GM18511 (cell line): Measurements from ENCODE around the gene NBDY.
"Not testable (repeated sequence)": the region's sequence is repeated elsewhere in the genome, so short reads cannot be mapped to it uniquely, and the experiment has no call there.

Experiments
- ATAC-seq: cut with Tn5 transposase; IDR thresholded peaks from one replicate; pipeline ENCODE4 v1.9.1; 2021; ENCODE audit warnings: mild to moderate bottlenecking, moderate library complexity; ENCODE audit not compliant: unreplicated experiment

Gene NBDY

GRCh38 chrX:56729152-56729850, at the start of gene NBDY:
Gene NBDY, plus strand, starts transcription at chrX:56729243. Its CDS starts 111 bp downstream, at chrX:56729354.
- ATAC-seq = peak; percentile 78

- not testable (repeated sequence) for ATAC-seq
Observed at GRCh38 chrX:56704530-56704929, 24.5 kb upstream of the NBDY start.

- peak; percentile 28 for ATAC-seq
Observed at GRCh38 chrX:56726605-56727004, 2.4 kb upstream of the NBDY start.

- no peak for ATAC-seq
Observed at GRCh38 chrX:56727531-56727930, 1.5 kb upstream of the NBDY start.

- ATAC-seq = peak; percentile 44
Observed at GRCh38 chrX:56728321-56728720, 722 bp upstream of the NBDY start.

GRCh38 chrX:56728752-56729151, 291 bp upstream of the NBDY start:
- peak; percentile 66 for ATAC-seq

GRCh38 chrX:56733459-56734046, 4.5 kb downstream of the NBDY start:
- ATAC-seq = peak; percentile 39

GRCh38 chrX:56736219-56736618, 7.2 kb downstream of the NBDY start:
- no peak for ATAC-seq

GRCh38 chrX:56738670-56739069, 9.6 kb downstream of the NBDY start:
- no peak for ATAC-seq

GRCh38 chrX:56744996-56745395, 16.0 kb downstream of the NBDY start:
- ATAC-seq = no peak

GRCh38 chrX:56746996-56747395, 18.0 kb downstream of the NBDY start:
- no peak for ATAC-seq

GRCh38 chrX:56751071-56751470, 22.0 kb downstream of the NBDY start:
- no peak for ATAC-seq

- peak; percentile 65 for ATAC-seq
Observed at GRCh38 chrX:56757327-56757726, 28.3 kb downstream of the NBDY start.

GRCh38 chrX:56758456-56758855, 29.4 kb downstream of the NBDY start:
- no peak for ATAC-seq

- no peak for ATAC-seq
Observed at GRCh38 chrX:56759736-56760409, 30.8 kb downstream of the NBDY start.

GRCh38 chrX:56760410-56761124, 31.5 kb downstream of the NBDY start:
- not testable (repeated sequence) for ATAC-seq

- no peak for ATAC-seq
Observed at GRCh38 chrX:56761167-56761566, 32.1 kb downstream of the NBDY start.

- peak; percentile 14 for ATAC-seq
Observed at GRCh38 chrX:56762220-56762619, 33.2 kb downstream of the NBDY start.

- no peak for ATAC-seq
Observed at GRCh38 chrX:56762707-56763555, 33.9 kb downstream of the NBDY start.

GRCh38 chrX:56763556-56764152, 34.6 kb downstream of the NBDY start:
- peak; percentile 44 for ATAC-seq
